Stimulated activated CD8-positive, alpha-beta memory T cell treated with anti-CD3 and anti-CD28 coated beads, Interleukin-12 subunit alpha, Interleukin-12 subunit beta, amount 100 ng/mL, for 24 hours (primary cell): ENCODE measurements around the gene ABCA13.

Experiments used
- DNase-seq: peaks from one replicate; pipeline ENCODE4 v3.0.0-alpha.2; 2020; ENCODE audit errors: extremely low read depth

The ABCA13 gene

GRCh38 chr7:48637382-48637781 is 466.1 kb downstream of the ABCA13 start:
- DNase-seq = no peak

- no peak for DNase-seq
Measured at GRCh38 chr7:48638041-48638440, 466.8 kb downstream of the ABCA13 start.

GRCh38 chr7:48643431-48644013 is 472.3 kb downstream of the ABCA13 start:
- no peak for DNase-seq

- no peak for DNase-seq
Measured at GRCh38 chr7:48658138-48658537, 486.9 kb downstream of the ABCA13 start.

GRCh38 chr7:48660306-48660870 is 489.1 kb downstream of the ABCA13 start:
- no peak for DNase-seq

- no peak for DNase-seq
Measured at GRCh38 chr7:48664241-48664640, 493.0 kb downstream of the ABCA13 start.

GRCh38 chr7:48665353-48666135 is 494.3 kb downstream of the ABCA13 start:
- no peak for DNase-seq

- DNase-seq = no peak
Measured at GRCh38 chr7:48667407-48667806, 496.1 kb downstream of the ABCA13 start.

- DNase-seq = no peak
Measured at GRCh38 chr7:48671656-48672055, 500.4 kb downstream of the ABCA13 start.

- no peak for DNase-seq
Measured at GRCh38 chr7:48681006-48681405, 509.7 kb downstream of the ABCA13 start.

- DNase-seq = no peak
Measured at GRCh38 chr7:48691788-48692187, 520.5 kb downstream of the ABCA13 start.
